NCI-H2171 treated with DMSO at 0.1 percent for 48 hours (cell line): ENCODE results near the gene MICALL1.
A peak's percentile ranks its signal among the peaks of the same experiment; 100 is the strongest.
"Not testable (repeated sequence)": the region's sequence is repeated elsewhere in the genome, so short reads cannot be mapped to it uniquely, and the experiment has no call there.

Source experiments
- DNase-seq: peaks from one replicate; lab custom pipeline; 2025; lab: John Stamatoyannopoulos, UW

The MICALL1 gene

DNA sequence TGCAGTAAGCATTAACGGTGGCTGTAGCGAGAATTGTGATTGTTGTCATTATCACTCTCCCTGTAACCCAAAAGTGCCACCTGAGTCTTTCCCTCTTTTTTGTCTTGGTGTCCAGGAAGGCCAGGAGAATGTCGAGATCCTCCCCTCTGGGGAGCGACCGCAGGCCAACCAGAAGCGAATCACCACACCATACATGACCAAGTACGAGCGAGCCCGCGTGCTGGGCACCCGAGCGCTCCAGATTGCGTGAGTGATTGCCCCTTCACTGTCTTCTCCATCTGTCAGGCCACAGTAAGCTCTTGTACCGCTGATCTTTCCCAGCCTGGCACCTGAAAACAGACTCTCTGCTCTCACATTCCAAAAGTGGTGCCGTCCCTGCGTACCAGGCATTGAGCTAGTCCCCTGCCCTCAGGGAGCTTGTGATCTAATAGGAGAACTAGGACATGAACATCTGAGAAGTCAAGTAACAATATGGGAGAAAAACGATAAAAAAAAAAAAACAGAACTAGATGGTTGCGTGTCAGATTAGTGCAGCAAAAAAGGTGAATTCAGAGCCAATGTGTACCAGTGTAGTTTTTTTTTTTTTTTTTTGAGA is 53.2 kb downstream of the MICALL1 start:
- DNase-seq = no peak

- DNase-seq = no peak
Measured at GRCh38 chr22:37961062-37961461, 55.0 kb downstream of the MICALL1 start.

- no peak for DNase-seq
Measured at GRCh38 chr22:37965940-37966664, 60.0 kb downstream of the MICALL1 start.

DNA sequence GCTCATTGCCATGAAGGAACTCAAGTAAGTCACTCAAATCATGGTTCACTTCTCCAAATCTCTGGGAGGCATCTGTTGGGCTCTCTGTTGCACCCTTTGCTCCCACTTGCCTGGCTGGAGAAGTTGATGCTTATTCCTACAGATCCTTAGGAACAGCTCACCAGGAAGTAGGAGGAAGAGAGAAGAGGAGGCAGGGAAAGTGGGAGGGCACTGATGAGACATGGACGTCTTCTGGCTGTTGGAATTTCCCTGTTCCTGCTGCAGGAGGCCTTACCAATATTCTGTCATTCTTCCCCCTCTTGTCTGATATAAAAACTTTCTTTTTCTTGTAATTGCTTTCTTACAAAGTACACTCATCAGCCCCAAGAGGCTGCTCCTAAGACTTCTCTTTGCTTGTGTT is 61.0 kb downstream of the MICALL1 start:
- no peak for DNase-seq

DNA sequence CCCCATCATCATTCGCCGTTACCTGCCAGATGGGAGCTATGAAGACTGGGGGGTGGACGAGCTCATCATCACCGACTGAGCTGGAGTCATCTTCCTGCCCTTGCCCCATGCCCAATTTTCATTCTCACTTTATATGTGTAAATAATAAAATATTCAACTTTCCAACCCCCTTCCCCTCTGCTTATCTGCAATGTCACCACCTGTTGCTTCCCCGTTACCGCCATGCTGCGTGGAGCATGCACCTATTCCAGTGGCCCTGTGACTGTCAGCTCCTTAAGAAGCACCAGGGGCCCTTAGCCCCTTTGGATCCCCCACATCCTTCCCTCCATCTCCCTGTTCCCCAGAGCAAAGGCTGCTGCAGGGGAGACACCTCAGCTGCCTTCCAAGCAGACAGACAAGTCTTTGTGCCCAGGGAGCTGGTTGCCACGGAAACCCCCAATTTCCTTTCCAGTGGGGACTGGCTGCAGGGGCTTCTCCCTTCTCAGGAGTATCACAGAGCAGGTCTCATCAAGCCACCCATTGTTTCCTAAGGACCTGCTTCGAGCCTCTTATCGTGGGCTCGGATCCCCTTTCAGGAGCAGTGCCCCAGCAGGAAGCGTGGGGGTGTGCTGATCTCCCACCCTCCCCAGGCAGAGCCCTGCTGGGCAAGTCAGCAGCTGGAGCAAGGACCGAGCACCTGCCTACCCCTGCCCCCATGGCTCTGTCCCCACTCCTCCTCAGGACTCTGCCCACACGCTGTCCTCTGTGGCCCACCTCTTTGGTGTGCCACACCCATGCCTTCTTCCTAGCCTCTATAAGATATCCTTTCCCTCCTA is 61.7 kb downstream of the MICALL1 start:
- no peak for DNase-seq

GRCh38 chr22:37968452-37969251 is 62.6 kb downstream of the MICALL1 start:
- no peak for DNase-seq

DNA sequence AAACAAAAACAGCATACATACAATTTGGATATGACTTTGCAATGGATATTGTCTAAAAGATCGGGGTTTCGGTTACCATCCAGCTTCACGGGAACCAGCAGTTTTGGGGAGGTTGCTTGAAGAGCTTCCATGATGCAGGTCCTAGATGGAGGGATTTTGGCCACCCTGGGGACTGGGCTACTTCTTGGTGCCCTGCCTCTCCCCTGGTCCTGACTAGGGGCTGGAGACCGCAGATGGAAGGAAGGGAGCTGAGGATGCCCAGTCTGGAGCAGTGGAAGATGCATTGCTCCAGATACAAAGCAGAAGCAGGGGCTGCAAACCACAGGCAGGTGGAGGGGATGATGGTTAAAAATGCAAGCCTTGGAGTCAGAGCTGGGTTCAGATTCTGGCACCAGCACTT is 64.8 kb downstream of the MICALL1 start:
- DNase-seq = no peak

- DNase-seq = peak; percentile 68
Measured at GRCh38 chr22:37971475-37972434, 65.7 kb downstream of the MICALL1 start.

DNA sequence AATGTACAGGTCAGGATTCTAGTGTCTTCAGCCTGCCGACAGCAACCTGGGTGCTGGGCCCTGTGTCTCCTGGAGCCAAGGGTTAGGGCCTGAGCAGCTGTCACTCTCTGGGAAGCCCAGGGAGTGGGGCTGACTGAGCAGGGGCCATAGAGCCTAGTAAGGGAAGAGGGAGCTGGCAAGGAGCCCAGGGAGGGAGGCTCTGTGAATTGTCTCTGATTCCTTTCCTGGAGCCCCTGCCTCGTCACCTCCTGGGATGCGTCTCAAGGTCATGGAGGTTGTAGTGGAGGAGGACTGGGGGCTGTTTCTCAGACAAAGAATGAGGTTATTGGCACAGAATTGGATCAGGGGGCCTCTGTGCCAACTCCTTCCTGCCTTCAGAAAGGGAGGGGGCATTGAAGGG is 66.4 kb downstream of the MICALL1 start:
- DNase-seq = peak; percentile 90

- no peak for DNase-seq
Measured at GRCh38 chr22:37973271-37974170, 67.4 kb downstream of the MICALL1 start.

GRCh38 chr22:37975153-37975552 is 69.1 kb downstream of the MICALL1 start:
- no peak for DNase-seq

DNA sequence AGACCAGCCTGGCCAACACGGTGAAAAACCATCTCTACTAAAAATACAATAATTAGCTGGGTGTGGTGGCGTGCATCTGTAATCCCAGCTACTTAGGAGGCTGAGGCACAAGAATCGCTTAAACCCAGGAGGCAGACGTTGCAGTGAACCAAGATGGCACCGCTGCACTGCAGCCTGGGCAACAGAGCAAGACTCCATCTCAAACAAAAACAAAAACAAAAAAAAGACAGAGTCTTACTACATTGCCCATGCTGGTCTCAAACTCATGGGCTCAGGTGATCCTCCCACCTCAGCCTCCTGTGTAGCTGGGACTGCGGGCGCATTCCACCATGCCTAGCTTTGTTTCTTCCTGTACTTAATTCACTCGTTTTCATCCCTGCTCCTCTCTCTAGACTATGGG is 69.9 kb downstream of the MICALL1 start:
- not testable (repeated sequence) for DNase-seq

DNA sequence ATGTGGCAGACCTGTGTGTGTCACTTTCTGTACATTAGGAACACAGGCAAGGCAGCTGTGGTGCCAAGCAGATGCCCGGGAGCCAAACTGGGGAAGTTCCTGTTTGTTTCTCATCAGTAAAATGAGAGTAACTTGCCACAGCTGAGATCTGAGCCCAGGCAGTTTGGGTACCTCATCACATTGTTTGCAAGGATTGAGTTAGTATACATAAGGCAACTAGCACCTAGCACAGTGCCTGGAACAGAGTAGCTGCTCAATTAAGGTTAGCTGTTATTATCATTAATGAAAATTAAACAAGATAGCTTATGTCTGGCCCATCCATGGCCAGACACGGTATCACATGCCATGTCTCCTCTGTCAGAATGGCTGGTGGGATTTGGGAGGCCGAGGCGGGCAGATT is 70.5 kb downstream of the MICALL1 start:
- no peak for DNase-seq

DNA sequence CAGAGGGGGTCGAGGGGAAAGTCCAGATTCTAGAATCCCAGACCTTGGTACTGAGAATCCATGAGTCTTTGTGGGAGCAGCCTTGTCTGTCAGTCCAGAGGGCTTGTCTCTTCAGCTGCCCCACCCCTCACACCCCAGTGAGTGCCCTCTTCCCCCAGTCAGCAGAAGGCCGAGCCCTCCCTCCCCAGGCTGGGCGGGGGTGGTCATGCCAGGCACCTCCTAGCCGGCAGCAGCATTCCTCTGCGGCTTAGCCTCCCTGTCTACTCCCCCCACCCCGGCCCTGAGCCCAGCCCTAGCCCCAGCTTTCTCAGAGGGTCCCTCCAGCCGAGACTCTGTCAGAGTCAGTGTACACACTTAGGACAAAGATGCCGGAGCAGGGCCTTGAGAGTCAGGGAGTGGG is 73.7 kb downstream of the MICALL1 start:
- DNase-seq = no peak

DNA sequence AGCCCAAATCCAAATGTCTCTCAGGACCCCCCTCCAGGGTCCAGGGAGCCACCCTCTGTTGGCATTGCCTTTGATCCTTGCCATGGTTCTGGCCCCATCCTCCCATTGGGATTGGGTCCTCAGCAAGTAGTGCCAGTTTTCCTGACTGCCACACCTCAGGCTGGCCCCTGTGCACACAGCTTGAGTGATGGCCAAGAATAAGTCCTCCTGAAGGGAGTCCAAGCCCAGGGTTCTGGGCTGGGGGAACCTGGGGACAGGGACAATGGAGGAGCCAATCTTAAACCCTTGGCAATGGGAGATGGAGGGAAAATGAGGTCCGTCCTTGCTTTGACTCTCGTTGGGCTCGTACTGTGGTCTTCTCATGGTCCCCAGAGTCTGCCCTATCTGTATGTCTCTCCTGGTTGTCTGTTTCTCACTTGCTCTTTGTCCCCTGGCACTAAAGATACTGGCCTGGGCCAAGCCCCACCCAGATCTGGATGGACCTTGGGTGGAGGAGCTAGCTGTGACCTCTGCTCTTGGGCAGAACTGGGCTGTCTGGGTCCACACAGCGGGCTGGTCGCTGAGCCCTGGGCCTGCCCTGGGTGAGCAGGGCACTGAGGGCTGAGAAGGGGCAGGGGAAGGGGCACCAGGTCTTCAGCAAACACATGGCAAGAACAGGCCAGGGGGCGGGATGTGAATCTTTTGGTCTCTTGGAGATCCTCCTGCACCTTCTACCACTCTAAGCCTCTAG is 75.3 kb downstream of the MICALL1 start:
- no peak for DNase-seq

DNA sequence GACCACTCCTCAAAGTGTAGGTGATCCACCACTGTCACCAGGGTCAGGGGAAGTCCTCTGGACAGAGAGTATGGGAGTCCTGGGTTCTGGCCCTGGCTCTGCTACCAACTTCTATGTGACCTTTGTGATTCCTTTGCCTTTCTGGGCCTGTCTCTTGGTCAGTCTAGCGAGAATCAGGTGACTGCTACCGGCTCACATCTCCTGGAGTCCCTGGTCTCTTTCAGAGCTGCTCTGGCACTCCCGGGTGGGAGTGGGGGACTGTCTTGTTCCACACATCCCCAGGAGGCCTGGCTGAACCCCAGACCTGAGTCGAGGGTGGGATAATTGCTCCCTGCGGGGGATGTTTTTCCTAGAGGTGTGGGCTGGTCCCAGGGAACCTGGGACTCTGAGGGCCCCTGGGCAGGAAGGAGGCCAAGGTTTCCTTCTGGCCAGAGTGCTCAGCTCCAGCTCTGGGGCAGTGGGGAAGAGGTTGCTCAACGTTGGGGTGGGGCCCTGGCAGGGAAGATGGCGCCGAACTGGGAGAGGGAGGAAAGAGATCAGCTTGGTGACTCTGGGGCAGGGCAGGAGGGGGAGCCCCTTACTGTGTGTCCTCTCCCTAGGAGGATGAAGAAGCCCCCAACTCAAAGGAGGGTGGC is 76.2 kb downstream of the MICALL1 start:
- no peak for DNase-seq

DNA sequence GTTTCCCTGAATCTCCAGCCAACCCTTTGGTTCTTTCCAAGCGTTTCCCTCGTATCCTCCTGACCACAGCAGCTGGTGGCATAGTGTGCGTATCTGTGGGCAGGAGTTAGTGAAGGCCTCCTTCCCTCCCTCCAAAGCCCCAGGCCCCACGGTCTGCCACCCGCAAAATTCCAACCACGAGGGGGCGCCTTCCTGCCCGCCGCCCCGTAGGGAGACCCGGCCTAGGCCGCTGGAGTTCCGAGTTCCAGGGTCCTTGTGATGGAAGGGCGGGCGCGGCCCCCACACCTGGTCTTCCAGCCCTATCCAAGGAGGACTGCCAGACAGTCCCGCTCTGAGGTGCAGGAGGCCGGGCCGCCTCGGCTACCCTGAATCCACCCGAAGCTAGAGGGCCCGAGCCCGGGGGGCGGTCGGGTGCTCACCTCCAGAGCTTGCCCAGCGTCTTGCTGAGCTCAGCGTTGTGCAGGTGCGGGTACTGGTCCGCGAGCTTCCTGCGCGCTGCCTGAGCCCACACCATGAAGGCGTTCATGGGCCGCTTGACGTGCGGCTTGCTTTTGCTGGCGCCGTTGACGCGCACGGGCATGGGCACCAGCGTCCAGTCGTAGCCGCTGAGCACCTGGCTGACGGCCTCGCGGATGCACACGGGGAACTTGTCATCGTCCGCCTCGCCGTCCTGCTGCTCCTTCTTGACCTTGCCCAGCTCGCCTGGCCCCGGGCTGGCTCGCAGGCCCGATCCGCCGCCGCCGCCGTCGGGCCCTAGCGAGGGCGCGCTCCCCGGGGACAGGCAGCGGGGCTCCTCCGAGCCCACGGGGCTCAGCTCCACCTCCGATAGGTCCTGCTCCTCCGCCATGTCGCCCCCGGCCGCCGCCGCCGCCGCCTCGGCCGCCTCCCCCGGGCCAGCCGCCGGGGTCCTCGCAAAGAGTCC is 77.1 kb downstream of the MICALL1 start:
- DNase-seq = no peak
